Left renal pelvis (tissue), 4 donors: ENCODE results near the gene HEPN1. TPM values are rescaled to one million over a fixed set of nuclear protein-coding genes. Genes with fewer than 3 reads are reported as not detected.

Source experiments
- DNase-seq, 4 donors: peaks; one replicate each; pipeline ENCODE4 v3.0.0-alpha.2; 2013; ENCODE audit warnings: low read depth in 4 of 4, low spot score in 3 of 4
- polyA plus RNA-seq, 4 donors: library from polyadenylated mRNA; unstranded; fragments of 120-200 nt; gene quantifications; one replicate each; pipeline ENCODE4 v1.2.1, GENCODE V29; 2013; ENCODE audit not compliant: insufficient read length in 4 of 4

The HEPN1 gene
- polyA plus RNA-seq, 4 donors: 0.92 to 1.5 (median 0.96) TPM; not detected in 1

- DNase-seq: no peak
Measured at GRCh38 chr11:124884340-124884739, 34.7 kb upstream of the HEPN1 start.

- no peak for DNase-seq
Measured at GRCh38 chr11:124884869-124885479, 34.1 kb upstream of the HEPN1 start.

- no peak for DNase-seq
Measured at GRCh38 chr11:124886476-124886875, 32.6 kb upstream of the HEPN1 start.

- no peak for DNase-seq
Measured at GRCh38 chr11:124886978-124887666, 31.9 kb upstream of the HEPN1 start.

GRCh38 chr11:124887667-124888013 lies 31.4 kb upstream of the HEPN1 start:
- no peak for DNase-seq

- DNase-seq: no peak
Measured at GRCh38 chr11:124889191-124890091, 29.6 kb upstream of the HEPN1 start.

- no peak for DNase-seq
Measured at GRCh38 chr11:124890151-124890550, 28.9 kb upstream of the HEPN1 start.

- DNase-seq: no peak
Measured at GRCh38 chr11:124890683-124891372, 28.2 kb upstream of the HEPN1 start.

- DNase-seq: no peak
Measured at GRCh38 chr11:124891373-124891861, 27.6 kb upstream of the HEPN1 start.

- DNase-seq: no peak
Measured at GRCh38 chr11:124892146-124892545, 26.9 kb upstream of the HEPN1 start.

- no peak for DNase-seq
Measured at GRCh38 chr11:124892750-124893454, 26.1 kb upstream of the HEPN1 start.

GRCh38 chr11:124893781-124894401 lies 25.2 kb upstream of the HEPN1 start:
- DNase-seq: no peak

GRCh38 chr11:124894606-124895430 lies 24.2 kb upstream of the HEPN1 start:
- DNase-seq: no peak

GRCh38 chr11:124895471-124895971 lies 23.5 kb upstream of the HEPN1 start:
- no peak for DNase-seq

GRCh38 chr11:124896071-124896750 lies 22.8 kb upstream of the HEPN1 start:
- no peak for DNase-seq

GRCh38 chr11:124896821-124897391 lies 22.1 kb upstream of the HEPN1 start:
- DNase-seq: no peak

- no peak for DNase-seq
Measured at GRCh38 chr11:124897674-124898262, 21.3 kb upstream of the HEPN1 start, which contains the start of gene ROBO4. ROBO4 (minus strand) TSS chr11:124897865; CDS start chr11:124897795, 70 bp downstream.
